Testis (tissue), 5 donors: ENCODE data around the gene NDUFA13. TPM values are rescaled to one million over a fixed set of nuclear protein-coding genes. Genes with fewer than 3 reads are reported as not detected.
"Not testable (repeated sequence)": the region's sequence is repeated elsewhere in the genome, so short reads cannot be mapped to it uniquely, and the experiment has no call there.

Experiments
- DNase-seq: peaks from one replicate; pipeline ENCODE4 v3.0.0-alpha.2; 2019
- H3K27ac ChIP-seq, 2 donors: fragments of 200-600 bp; sonication (generic); one replicate each; pipeline ENCODE4 v1.5.1; 2019
- H3K27me3 ChIP-seq: fragments of 200-600 bp; sonication (generic); one replicate; pipeline ENCODE4 v1.5.1; 2019
- H3K36me3 ChIP-seq: fragments of 200-600 bp; sonication (generic); one replicate; pipeline ENCODE4 v1.5.1; 2017; ENCODE audit warnings: low read depth; ENCODE audit errors: missing control alignments
- H3K4me1 ChIP-seq: fragments of 200-600 bp; sonication (generic); one replicate; pipeline ENCODE4 v1.5.1; 2019
- H3K4me3 ChIP-seq, 2 donors: fragments of 200-600 bp; sonication (generic); one replicate each; pipeline ENCODE4 v1.5.1; 2017 to 2019
- H3K9me3 ChIP-seq: fragments of 200-600 bp; sonication (generic); one replicate; pipeline ENCODE4 v1.5.1; 2017
- CTCF ChIP-seq, 3 experiments: fragments of 450-650 bp in 2 of 3; fragments of 200-600 bp in 1 of 3; sonication (generic) in 1 of 3; IDR thresholded peaks; one replicate each; pipeline ENCODE4 v1.5.1; 2016 to 2019; ENCODE audit warnings: antibody characterized with exemption in 3 of 3, mild to moderate bottlenecking in 2 of 3, moderate library complexity in 1 of 3
- POLR2A ChIP-seq: fragments of 450-650 bp; IDR thresholded peaks from one replicate; pipeline ENCODE4 v1.6.1; 2017; ENCODE audit warnings: antibody characterized with exemption, mild to moderate bottlenecking, moderate library complexity
- WGBS, 2 donors: methylation state at CpG; one replicate each; pipeline ENCODE4 v1.1.5; 2018; 5-methylcytosine and 5-hydroxymethylcytosine counted together
- intact Hi-C: fragments of 100-400 bp; cut with DNase I; formaldehyde crosslinking; loops from one replicate; pipeline ENCODE4 v1.15.1; 2023; ENCODE audit warnings: low total_unique reads
- long read RNA-seq, 2 donors: transcript quantifications; one replicate each; lab custom pipeline, GENCODE V29; 2026
- polyA plus RNA-seq: library from polyadenylated mRNA; stranded (reverse); fragments of 350-450 nt; fragmentation: Illumina TruSeq; extraction: RNeasy Lipid Tissue Mini Kit (QIAGEN cat#74804); gene quantifications from one replicate; pipeline ENCODE4 v1.2.3, GENCODE V29; 2014; ENCODE audit warnings: low read depth, low replicate concordance; ENCODE audit not compliant: insufficient read depth
- total RNA-seq, 2 donors: library from RNA; depleted of rRNA; stranded (reverse); fragments of >200 nt; gene quantifications; one replicate each; pipeline ENCODE4 v1.2.3, GENCODE V29; 2016

NDUFA13 gene
- total RNA-seq (100 to 1,000 TPM; 210 to 283 TPM), polyA plus RNA-seq (260 TPM)
- long read RNA-seq, donor 1, transcript NDUFA13-204 (5 exons, 991 nt): major isoform, 299 of 304 reads
- long read RNA-seq, donor 1, partial matches to known transcripts: 0 of 304 reads
- long read RNA-seq, donor 1, other reads (novel, unspliced or antisense): 0 of 304 reads
- long read RNA-seq, donor 2, transcript NDUFA13-204 (5 exons, 991 nt): major isoform, 154 of 157 reads
- long read RNA-seq, donor 2, partial matches to known transcripts: 0 of 157 reads
- long read RNA-seq, donor 2, other reads (novel, unspliced or antisense): 0 of 157 reads

- Histone ChIP-seq H3K4me1 (peaks cover 11% of the 10 kb centered on the region), H3K4me3 (peak within 1 kb of the TSS; percentile 82 to 87), H3K9me3 (no peaks in the 10 kb centered on the region), H3K27me3 (no peaks in the 10 kb centered on the region), H3K27ac (peak within 1 kb of the TSS; percentile 65 to 85), H3K36me3 (no peaks in the 10 kb centered on the region)
- peak; percentile 96 for DNase-seq
- intact Hi-C loops: no loop called here
- WGBS, 2 donors: 0 to 7% methylated on average over 1 to 61 of the region's 61 CpGs
- no peak for TF ChIP-seq CTCF (IDR thresholded peaks at IDR 0.05)
These were observed at the start of gene NDUFA13 for GRCh38 chr19:19515642-19516519. Gene NDUFA13, plus strand, starts transcription at chr19:19516225. Its CDS starts 14 bp downstream, at chr19:19516239.

GRCh38 chr19:19468424-19469050 lies 47.5 kb upstream of the NDUFA13 start:
- 81 to 88% methylated on average over 2 of the region's 2 CpGs for WGBS, 2 donors

GRCh38 chr19:19470579-19470978 lies 45.4 kb upstream of the NDUFA13 start:
- Histone ChIP-seq H3K4me3 (no peak overlapping the region), H3K27me3 (no peaks in the 10 kb centered on the region), H3K9me3 (no peaks in the 10 kb centered on the region), H3K27ac (no peak overlapping the region), H3K36me3 (no peaks in the 10 kb centered on the region), H3K4me1 (peaks cover 10% of the 10 kb centered on the region)
- intact Hi-C loops: no loop called here
- 87 to 94% methylated on average over 3 of the region's 3 CpGs for WGBS, 2 donors
- no peak for DNase-seq
- no peak for TF ChIP-seq CTCF (IDR thresholded peaks at IDR 0.05)
- no peak for TF ChIP-seq POLR2A

More at GRCh38 chr19:19468424-19469050, 47.5 kb upstream of the NDUFA13 start:
- Histone ChIP-seq H3K4me1 (peaks cover 11% of the 10 kb centered on the region), H3K36me3 (no peaks in the 10 kb centered on the region), H3K9me3 (no peaks in the 10 kb centered on the region), H3K4me3 (no peak overlapping the region), H3K27ac (no peak overlapping the region), H3K27me3 (no peaks in the 10 kb centered on the region)
- intact Hi-C loops: no loop called here
- no peak for DNase-seq
- TF ChIP-seq POLR2A (no peak), CTCF (IDR thresholded peaks at IDR 0.05) (no peak)

GRCh38 chr19:19471682-19472081 lies 44.3 kb upstream of the NDUFA13 start:
- no peaks in the 10 kb centered on the region for H3K36me3 ChIP-seq
- H3K4me1 ChIP-seq: peaks cover 11% of the 10 kb centered on the region
- no peak for DNase-seq
- no peaks in the 10 kb centered on the region for H3K9me3 ChIP-seq
- H3K27ac ChIP-seq: no peak overlapping the region
- TF ChIP-seq CTCF (IDR thresholded peaks at IDR 0.05) (no peak), POLR2A (no peak)
- no peaks in the 10 kb centered on the region for H3K27me3 ChIP-seq
- intact Hi-C loops: no loop called here
- 95 to 96% methylated on average over 6 of the region's 6 CpGs for WGBS, 2 donors
- no peak overlapping the region for H3K4me3 ChIP-seq

GRCh38 chr19:19472106-19472505 lies 43.9 kb upstream of the NDUFA13 start:
- H3K9me3 ChIP-seq, H3K36me3 ChIP-seq, H3K4me3 ChIP-seq, intact Hi-C loops, H3K27me3 ChIP-seq, H3K27ac ChIP-seq, DNase-seq: not testable (repeated sequence)
- peaks cover 11% of the 10 kb centered on the region for H3K4me1 ChIP-seq
- WGBS, 2 donors: 83 to 84% methylated on average over 5 of the region's 5 CpGs
